Left colon (tissue), 2 donors: ENCODE data around the gene PCDHB10. TPM values are rescaled to one million over a fixed set of nuclear protein-coding genes. Genes with fewer than 3 reads are reported as not detected.
"Not testable (repeated sequence)": the region's sequence is repeated elsewhere in the genome, so short reads cannot be mapped to it uniquely, and the experiment has no call there.

Experiments
- ATAC-seq: fragments of 200-7000 bp; cut with Tn5 transposase; one replicate; pipeline ENCODE4 v1.9.1; 2020; ENCODE audit warnings: mild to moderate bottlenecking, moderate library complexity
- DNase-seq, 2 donors: peaks; one replicate each; pipeline ENCODE4 v3.0.0-alpha.2; 2020
- intact Hi-C, 2 donors: fragments of 100-400 bp; cut with DNase I in 1 of 2; cut with micrococcal nuclease in 1 of 2; formaldehyde crosslinking; loops; one replicate each; pipeline versions ENCODE4 v1.11.2 to v1.14.0; 2022; cut with DNase I, micrococcal nuclease
- total RNA-seq, 2 donors: library from RNA; stranded (reverse); fragmentation: NEBNext Ultra II Directional; extraction: Animal tissue kit (Norgen Biotek cat#: 25700); gene quantifications; one replicate each; pipeline ENCODE4 v1.2.1, GENCODE V29; 2021
- donor health status: DM: no; HTN: no; CAD: no.
- donor health status: DM: yes; HTN: yes; CAD: no.

Gene PCDHB10
- total RNA-seq, 2 donors from 2014 or later, result 0.40 to 0.56 TPM

GRCh38 chr5:141224844-141225243 is 32.7 kb downstream of the PCDHB10 start:
- DNase-seq, intact Hi-C loops, ATAC-seq: not testable (repeated sequence)

GRCh38 chr5:141225421-141225820 is 33.3 kb downstream of the PCDHB10 start:
- intact Hi-C loops, DNase-seq, ATAC-seq: not testable (repeated sequence)

- intact Hi-C loops, result no loop called here
- ATAC-seq (no peak), DNase-seq (no peak)
Measured at GRCh38 chr5:141234109-141234667, 42.0 kb downstream of the PCDHB10 start.

GRCh38 chr5:141235922-141236321 is 43.8 kb downstream of the PCDHB10 start:
- ATAC-seq, DNase-seq, intact Hi-C loops: not testable (repeated sequence)

GRCh38 chr5:141236516-141237313 is 44.6 kb downstream of the PCDHB10 start:
- intact Hi-C loops, result no loop called here
- ATAC-seq (no peak), DNase-seq (no peak)

GRCh38 chr5:141241496-141241895 is 49.3 kb downstream of the PCDHB10 start:
- intact Hi-C loops, result no loop called here
- DNase-seq (no peak), ATAC-seq (no peak)

Other genes starting within 250 kb of the PCDHB10 start
- under 1 TPM; 0.47 to 0.58 TPM for gene PCDHAC2, start 225.9 kb upstream of the PCDHB10 start, total RNA-seq
- not detected for gene PCDHB1, start 141.0 kb upstream of the PCDHB10 start, total RNA-seq
- gene PCDHB2, start 97.7 kb upstream of the PCDHB10 start, total RNA-seq, result 1 to 10 TPM; 1.1 to 1.2 TPM
- gene PCDHB3, start 91.9 kb upstream of the PCDHB10 start, total RNA-seq, result 1 to 10 TPM in 1 of 2 donors, under 1 TPM in 1; 0.73 to 1.4 TPM
- gene PCDHB4, start 70.5 kb upstream of the PCDHB10 start, total RNA-seq, result under 1 TPM; 0.46 to 0.81 TPM
- under 1 TPM; 0.31 to 0.56 TPM for gene PCDHB5, start 57.1 kb upstream of the PCDHB10 start, total RNA-seq
- gene PCDHB6, start 42.3 kb upstream of the PCDHB10 start, total RNA-seq, result under 1 TPM in 1 of 2 donors, not detected in 1; 0.11 TPM
- gene PCDHB7, start 19.7 kb upstream of the PCDHB10 start, total RNA-seq, result under 1 TPM; 0.12 to 0.34 TPM
- under 1 TPM; 0.59 to 0.67 TPM for gene PCDHB8, start 14.6 kb upstream of the PCDHB10 start, total RNA-seq
- 1 to 10 TPM in 1 of 2 donors, under 1 TPM in 1; 0.34 to 1.2 TPM for gene PCDHB16, start 10.0 kb upstream of the PCDHB10 start, total RNA-seq
- gene PCDHB9, start 5.2 kb upstream of the PCDHB10 start, total RNA-seq, result under 1 TPM; 0.34 to 0.61 TPM
- 1 to 10 TPM in 1 of 2 donors, under 1 TPM in 1; 0.82 to 1.4 TPM for gene PCDHB11, start 7.3 kb downstream of the PCDHB10 start, total RNA-seq
- under 1 TPM; 0.24 to 0.42 TPM for gene PCDHB12, start 16.4 kb downstream of the PCDHB10 start, total RNA-seq
- gene PCDHB13, start 21.6 kb downstream of the PCDHB10 start, total RNA-seq, result 1 to 10 TPM; 1.3 to 2.0 TPM
- gene PCDHB14, start 31.0 kb downstream of the PCDHB10 start, total RNA-seq, result 1 to 10 TPM; 1.2 to 1.7 TPM
- gene PCDHB15, start 53.0 kb downstream of the PCDHB10 start, total RNA-seq, result 1 to 10 TPM in 1 of 2 donors, under 1 TPM in 1; 0.49 to 1.1 TPM
- 1 to 10 TPM in 1 of 2 donors, under 1 TPM in 1; 0.95 to 1.4 TPM for gene SLC25A2, start 111.7 kb downstream of the PCDHB10 start, total RNA-seq
- gene TAF7, start 128.4 kb downstream of the PCDHB10 start, total RNA-seq, result 10 to 100 TPM; 52.3 to 66.1 TPM
- under 1 TPM; 0.31 TPM for gene PCDHGA1, start 138.2 kb downstream of the PCDHB10 start, total RNA-seq
- gene PCDHGA2, start 146.4 kb downstream of the PCDHB10 start, total RNA-seq, result under 1 TPM; 0.31 to 0.75 TPM
- under 1 TPM; 0.21 to 0.39 TPM for gene PCDHGA3, start 151.5 kb downstream of the PCDHB10 start, total RNA-seq
- gene PCDHGB1, start 157.7 kb downstream of the PCDHB10 start, total RNA-seq, result 1 to 10 TPM in 1 of 2 donors, under 1 TPM in 1; 0.79 to 1.1 TPM
- gene PCDHGA4, start 162.7 kb downstream of the PCDHB10 start, total RNA-seq, result under 1 TPM; 0.37 to 0.84 TPM
- gene PCDHGB2, start 167.6 kb downstream of the PCDHB10 start, total RNA-seq, result 1 to 10 TPM; 1.6 to 1.7 TPM
- 1 to 10 TPM in 1 of 2 donors, under 1 TPM in 1; 0.70 to 1.5 TPM for gene PCDHGA5, start 171.8 kb downstream of the PCDHB10 start, total RNA-seq
- 1 to 10 TPM in 1 of 2 donors, under 1 TPM in 1; 0.98 to 1.5 TPM for gene PCDHGB3, start 177.9 kb downstream of the PCDHB10 start, total RNA-seq
- 1 to 10 TPM; 1.6 to 2.0 TPM for gene PCDHGA6, start 181.5 kb downstream of the PCDHB10 start, total RNA-seq
- 1 to 10 TPM; 1.3 to 1.5 TPM for gene PCDHGA7, start 190.4 kb downstream of the PCDHB10 start, total RNA-seq
- gene PCDHGB4, start 195.3 kb downstream of the PCDHB10 start, total RNA-seq, result 1 to 10 TPM in 1 of 2 donors, under 1 TPM in 1; 0.98 to 1.3 TPM
- under 1 TPM; 0.73 to 0.82 TPM for gene PCDHGA8, start 200.3 kb downstream of the PCDHB10 start, total RNA-seq
- gene PCDHGB5, start 205.6 kb downstream of the PCDHB10 start, total RNA-seq, result 1 to 10 TPM; 3.4 to 4.0 TPM
- 1 to 10 TPM; 1.6 to 2.6 TPM for gene PCDHGA9, start 210.4 kb downstream of the PCDHB10 start, total RNA-seq
- gene PCDHGB6, start 215.7 kb downstream of the PCDHB10 start, total RNA-seq, result 1 to 10 TPM; 1.9 to 2.2 TPM
- gene PCDHGA10, start 220.6 kb downstream of the PCDHB10 start, total RNA-seq, result 1 to 10 TPM; 2.8 to 5.3 TPM
- gene PCDHGB7, start 225.3 kb downstream of the PCDHB10 start, total RNA-seq, result 1 to 10 TPM; 3.0 to 4.2 TPM
- 1 to 10 TPM; 1.3 to 2.2 TPM for gene PCDHGA11, start 228.7 kb downstream of the PCDHB10 start, total RNA-seq
- 1 to 10 TPM; 1.8 to 2.0 TPM for gene PCDHGA12, start 238.2 kb downstream of the PCDHB10 start, total RNA-seq